Measurements from ENCODE around the gene ROS1.

- no peak for TF ChIP-seq EZH2 (IDR thresholded peaks at IDR 0.05; ENCODE audit: borderline replicate concordance, low read length)
- TF ChIP-seq, protein P1, sequence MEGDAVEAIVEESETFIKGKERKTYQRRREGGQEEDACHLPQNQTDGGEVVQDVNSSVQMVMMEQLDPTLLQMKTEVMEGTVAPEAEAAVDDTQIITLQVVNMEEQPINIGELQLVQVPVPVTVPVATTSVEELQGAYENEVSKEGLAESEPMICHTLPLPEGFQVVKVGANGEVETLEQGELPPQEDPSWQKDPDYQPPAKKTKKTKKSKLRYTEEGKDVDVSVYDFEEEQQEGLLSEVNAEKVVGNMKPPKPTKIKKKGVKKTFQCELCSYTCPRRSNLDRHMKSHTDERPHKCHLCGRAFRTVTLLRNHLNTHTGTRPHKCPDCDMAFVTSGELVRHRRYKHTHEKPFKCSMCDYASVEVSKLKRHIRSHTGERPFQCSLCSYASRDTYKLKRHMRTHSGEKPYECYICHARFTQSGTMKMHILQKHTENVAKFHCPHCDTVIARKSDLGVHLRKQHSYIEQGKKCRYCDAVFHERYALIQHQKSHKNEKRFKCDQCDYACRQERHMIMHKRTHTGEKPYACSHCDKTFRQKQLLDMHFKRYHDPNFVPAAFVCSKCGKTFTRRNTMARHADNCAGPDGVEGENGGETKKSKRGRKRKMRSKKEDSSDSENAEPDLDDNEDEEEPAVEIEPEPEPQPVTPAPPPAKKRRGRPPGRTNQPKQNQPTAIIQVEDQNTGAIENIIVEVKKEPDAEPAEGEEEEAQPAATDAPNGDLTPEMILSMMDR (conservative IDR thresholded peaks at IDR 0.05 in 1 of 2, IDR thresholded peaks at IDR 0.05 in 1 of 2; ENCODE audit: extremely low read depth in 1 of 2, insufficient read depth in 1 of 2, low read depth in 1 of 2, low read length in 2 of 2), result no peak
Observed at GRCh38 chr6:117451671-117452070, 25.9 kb upstream of the ROS1 start.

All from mammary epithelial cell (primary cell).